Liver (tissue), 3 donors: Measurements from ENCODE around the gene BEGAIN.

Source experiments
- CTCF ChIP-seq: fragments of 150-350 bp; IDR thresholded peaks from 2 replicates; pipeline ENCODE4 v1.5.1; 2017; ENCODE audit warnings: improper control_type of control experiment, low read depth, low read length; ENCODE audit not compliant: missing input control
- EGR1 ChIP-seq, 2 donors: IDR thresholded peaks; 2 replicates each; pipeline ENCODE4 v1.6.1; 2016 to 2018; ENCODE audit warnings: antibody characterized with exemption in 2 of 2, low read depth in 2 of 2
- FOXA1 ChIP-seq: IDR thresholded peaks from 2 replicates; pipeline ENCODE4 v1.6.1; 2016; ENCODE audit warnings: antibody characterized with exemption
- JUND ChIP-seq, 2 donors: IDR thresholded peaks; 2 replicates each; pipeline ENCODE4 v1.6.1; 2016; ENCODE audit warnings: antibody characterized with exemption in 2 of 2
- MAX ChIP-seq: IDR thresholded peaks from 2 replicates; pipeline ENCODE4 v1.6.1; 2016; ENCODE audit warnings: antibody characterized with exemption
- RAD21 ChIP-seq, 2 donors: IDR thresholded peaks; 2 replicates each; pipeline ENCODE4 v1.6.1; 2016; ENCODE audit warnings: antibody characterized with exemption in 2 of 2, mild to moderate bottlenecking in 2 of 2
- REST ChIP-seq: IDR thresholded peaks from 2 replicates; pipeline ENCODE4 v1.6.1; 2016; ENCODE audit warnings: antibody characterized with exemption, mild to moderate bottlenecking
- RXRA ChIP-seq, 2 donors: IDR thresholded peaks; 2 replicates each; pipeline ENCODE4 v1.6.1; 2017 to 2018; ENCODE audit warnings: antibody characterized with exemption in 2 of 2, mild to moderate bottlenecking in 1 of 2
- SP1 ChIP-seq: IDR thresholded peaks from 2 replicates; pipeline ENCODE4 v1.6.1; 2018; ENCODE audit warnings: antibody characterized with exemption, mild to moderate bottlenecking
- TAF1 ChIP-seq: conservative IDR thresholded peaks from 2 replicates; pipeline ENCODE4 v1.6.1; 2016; ENCODE audit warnings: antibody characterized with exemption, mild to moderate bottlenecking
- donor health status: healthy.
- donor health status: healthy.

DNA sequence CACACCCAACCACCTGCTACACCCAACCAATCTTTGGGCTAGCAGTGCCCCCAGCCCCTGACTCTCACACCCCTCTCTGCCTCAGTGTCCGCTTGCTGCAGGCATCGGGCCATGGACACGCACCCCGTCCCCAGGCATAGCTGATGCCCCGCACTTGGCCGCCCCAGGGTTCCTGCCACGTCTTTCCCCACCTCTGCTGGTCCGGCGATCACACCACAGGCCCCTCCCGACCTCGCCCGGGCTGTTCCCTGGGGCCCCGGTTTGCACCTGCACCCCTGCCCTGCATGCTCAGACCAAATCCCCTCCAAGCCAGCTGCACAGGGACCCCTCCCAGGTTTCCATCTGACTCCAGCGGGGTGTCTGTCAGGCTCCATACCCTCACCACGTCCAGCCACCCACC lies 38.3 kb downstream of the BEGAIN start:
- TF ChIP-seq RAD21 (IDR thresholded peaks at IDR 0.05): no peak
- no peak for TF ChIP-seq CTCF
- TF ChIP-seq MAX: no peak
- no peak for TF ChIP-seq RXRA (IDR thresholded peaks at IDR 0.05)
- no peak for TF ChIP-seq REST
- no peak for TF ChIP-seq FOXA1
- TF ChIP-seq TAF1: no peak
- TF ChIP-seq SP1: no peak
- no peak for TF ChIP-seq EGR1 (IDR thresholded peaks at IDR 0.05; ENCODE audit: low read depth in 2 of 2)
- no peak for TF ChIP-seq JUND (IDR thresholded peaks at IDR 0.05)
